Liver (tissue), 9 donors: ENCODE measurements around the gene VAV3. TPM values are rescaled to one million over a fixed set of nuclear protein-coding genes. Genes with fewer than 3 reads are reported as not detected.

Experiments
- DNase-seq: peaks from one replicate; pipeline ENCODE4 v3.0.0-alpha.2; 2017; ENCODE audit warnings: low spot score
- H3K27ac ChIP-seq, 2 donors: one replicate each; pipeline ENCODE4 v1.7.0; 2013; ENCODE audit warnings: inconsistent platforms in 2 of 2, low read length in 2 of 2, control low read depth in 1 of 2, low read depth in 1 of 2, mild to moderate bottlenecking in 1 of 2
- H3K27me3 ChIP-seq, 4 donors: one replicate each; pipeline versions ENCODE4 v1.6.1 to v1.7.0; 2013; ENCODE audit warnings: low read length in 3 of 4, inconsistent platforms in 1 of 4, mild to moderate bottlenecking in 1 of 4, moderate library complexity in 1 of 4; ENCODE audit not compliant: control insufficient read depth in 4 of 4, insufficient read depth in 4 of 4
- H3K36me3 ChIP-seq, 4 donors: one replicate each; pipeline versions ENCODE4 v1.6.1 to v1.7.0; 2013; ENCODE audit warnings: low read length in 3 of 4, mild to moderate bottlenecking in 3 of 4, low read depth in 1 of 4, moderate library complexity in 1 of 4; ENCODE audit not compliant: control insufficient read depth in 4 of 4, insufficient read depth in 3 of 4
- H3K4me1 ChIP-seq, 4 donors: one replicate each; pipeline versions ENCODE4 v1.6.1 to v1.7.0; 2013; ENCODE audit warnings: low read length in 3 of 4, mild to moderate bottlenecking in 3 of 4, moderate library complexity in 1 of 4; ENCODE audit not compliant: control insufficient read depth in 4 of 4, insufficient read depth in 4 of 4
- H3K4me3 ChIP-seq, 3 donors: one replicate each; pipeline versions ENCODE4 v1.6.1 to v1.7.0; 2013; ENCODE audit warnings: low read length in 3 of 3, control low read depth in 1 of 3, low read depth in 1 of 3, mild to moderate bottlenecking in 1 of 3
- H3K9ac ChIP-seq, 2 donors: one replicate each; pipeline ENCODE4 v1.7.0; 2013; ENCODE audit warnings: low read length in 2 of 2, mild to moderate bottlenecking in 2 of 2, moderate library complexity in 2 of 2, control low read depth in 1 of 2, low read depth in 1 of 2
- H3K9me3 ChIP-seq, 4 donors: one replicate each; pipeline versions ENCODE4 v1.6.1 to v1.7.0; 2013; ENCODE audit warnings: low read length in 3 of 4; ENCODE audit not compliant: control insufficient read depth in 4 of 4
- CTCF ChIP-seq: fragments of 150-350 bp; IDR thresholded peaks from 2 replicates; pipeline ENCODE4 v1.5.1; 2017; ENCODE audit warnings: improper control_type of control experiment, low read depth, low read length; ENCODE audit not compliant: missing input control
- FOXA2 ChIP-seq: IDR thresholded peaks from 2 replicates; pipeline ENCODE4 v1.6.1; 2016; ENCODE audit warnings: antibody characterized with exemption
- GABPA ChIP-seq, 2 donors: IDR thresholded peaks in 1 of 2; conservative IDR thresholded peaks in 1 of 2; 2 replicates each; pipeline ENCODE4 v1.6.1; 2016; ENCODE audit warnings: antibody characterized with exemption in 2 of 2, mild to moderate bottlenecking in 1 of 2, moderate library complexity in 1 of 2
- HNF4G ChIP-seq: IDR thresholded peaks from 2 replicates; pipeline ENCODE4 v1.6.1; 2016; ENCODE audit warnings: antibody characterized with exemption
- JUND ChIP-seq, 2 donors: IDR thresholded peaks; 2 replicates each; pipeline ENCODE4 v1.6.1; 2016; ENCODE audit warnings: antibody characterized with exemption in 2 of 2
- MAX ChIP-seq: IDR thresholded peaks from 2 replicates; pipeline ENCODE4 v1.6.1; 2016; ENCODE audit warnings: antibody characterized with exemption
- NR2F2 ChIP-seq: IDR thresholded peaks from 2 replicates; pipeline ENCODE4 v1.6.1; 2016; ENCODE audit warnings: antibody characterized with exemption
- RAD21 ChIP-seq, 2 donors: IDR thresholded peaks; 2 replicates each; pipeline ENCODE4 v1.6.1; 2016; ENCODE audit warnings: antibody characterized with exemption in 2 of 2, mild to moderate bottlenecking in 2 of 2
- RXRA ChIP-seq, 2 donors: IDR thresholded peaks; 2 replicates each; pipeline ENCODE4 v1.6.1; 2017 to 2018; ENCODE audit warnings: antibody characterized with exemption in 2 of 2, mild to moderate bottlenecking in 1 of 2
- SP1 ChIP-seq: IDR thresholded peaks from 2 replicates; pipeline ENCODE4 v1.6.1; 2018; ENCODE audit warnings: antibody characterized with exemption, mild to moderate bottlenecking
- TAF1 ChIP-seq: conservative IDR thresholded peaks from 2 replicates; pipeline ENCODE4 v1.6.1; 2016; ENCODE audit warnings: antibody characterized with exemption, mild to moderate bottlenecking
- YY1 ChIP-seq: IDR thresholded peaks from 2 replicates; pipeline ENCODE4 v1.6.1; 2016; ENCODE audit warnings: antibody characterized with exemption, mild to moderate bottlenecking
- ZBTB33 ChIP-seq: IDR thresholded peaks from 2 replicates; pipeline ENCODE4 v1.6.1; 2016; ENCODE audit warnings: antibody characterized with exemption
- WGBS: extraction: QIAGEN DNeasy Blood & Tissue Kit; methylation state at CpG from one replicate; pipeline ENCODE4 v1.1.7; 2013; 5-methylcytosine and 5-hydroxymethylcytosine counted together
- polyA plus RNA-seq, 2 donors: library from polyadenylated mRNA; stranded (reverse) in 1 of 2; unstranded in 1 of 2; fragments of 200-250 nt in 1 of 2; fragments of >200 nt in 1 of 2; fragmentation: Nextera tagmentation in 1 of 2; extraction: Ambion mirVana in 1 of 2; gene quantifications; one replicate each; pipeline versions ENCODE4 v1.2.1 to v1.2.3, GENCODE V29; 2013 to 2015
- total RNA-seq, 2 donors: library from RNA; depleted of rRNA; stranded (reverse); fragments of >200 nt; gene quantifications; one replicate each; pipeline ENCODE4 v1.2.3, GENCODE V29; 2014
- TF ChIP-seq, protein P1 (sequence below): IDR thresholded peaks from 2 replicates; pipeline ENCODE4 v1.6.1; 2016; ENCODE audit warnings: antibody characterized with exemption, mild to moderate bottlenecking
- TF ChIP-seq, protein P2 (sequence below): IDR thresholded peaks from 2 replicates; pipeline ENCODE4 v1.6.1; 2016; ENCODE audit warnings: antibody characterized with exemption
- donor health status: healthy.
- donor health status: healthy.
- donor health status: healthy.
- donor health status: healthy.
- donor health status: healthy.

VAV3 gene
- total and polyA plus RNA-seq, 4 donors: 0.46 to 4.8 (median 2.7) TPM

DNA sequence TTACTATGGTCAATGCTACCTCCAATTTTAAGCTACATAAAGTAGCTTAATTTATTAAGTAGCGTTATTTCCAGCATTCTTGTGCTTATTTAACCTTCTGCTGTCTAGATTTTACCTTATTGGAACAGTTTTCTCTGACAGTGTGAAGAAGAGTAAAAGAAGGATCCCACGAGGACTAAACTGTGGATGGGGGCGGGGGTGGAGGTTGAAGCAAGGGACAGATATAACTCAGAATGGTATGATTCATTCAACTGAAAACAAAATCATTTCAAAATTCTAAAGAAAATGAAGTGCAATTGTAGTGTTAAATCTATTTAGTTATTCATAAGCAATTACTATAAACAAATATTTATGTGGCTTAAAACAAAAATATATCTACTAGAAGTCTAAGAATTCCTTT lies 11.5 kb upstream of the VAV3 start:
- TF ChIP-seq GABPA (IDR thresholded peaks at IDR 0.05 in 1 of 2, conservative IDR thresholded peaks at IDR 0.05 in 1 of 2) (no peak), TAF1 (no peak)
- 85% methylated on average over 3 of the region's 3 CpGs for WGBS
- no peaks in the 10 kb centered on the region for H3K4me1 ChIP-seq

DNA sequence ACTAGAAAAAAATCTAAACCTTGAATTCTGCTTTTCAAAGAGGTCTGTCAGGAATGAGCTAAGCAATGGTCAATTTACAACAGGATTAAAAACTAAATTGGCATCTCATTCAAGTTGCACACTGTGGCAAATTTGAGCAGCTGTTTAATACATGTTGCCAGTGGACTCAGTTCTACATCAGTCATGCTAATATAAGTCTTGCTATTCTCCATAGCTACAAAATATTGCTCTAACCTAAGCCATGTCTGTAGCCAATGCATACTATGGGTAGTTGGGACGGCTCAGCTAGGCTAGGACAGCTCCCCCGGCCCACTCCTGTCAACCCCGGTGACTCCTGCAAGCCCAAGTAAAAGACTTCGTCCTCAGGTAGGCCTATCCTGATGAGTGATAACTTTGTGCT lies 10.9 kb upstream of the VAV3 start:
- H3K4me1 ChIP-seq: no peaks in the 10 kb centered on the region
- no peaks in the 10 kb centered on the region for H3K9me3 ChIP-seq
- TF ChIP-seq, protein P1, sequence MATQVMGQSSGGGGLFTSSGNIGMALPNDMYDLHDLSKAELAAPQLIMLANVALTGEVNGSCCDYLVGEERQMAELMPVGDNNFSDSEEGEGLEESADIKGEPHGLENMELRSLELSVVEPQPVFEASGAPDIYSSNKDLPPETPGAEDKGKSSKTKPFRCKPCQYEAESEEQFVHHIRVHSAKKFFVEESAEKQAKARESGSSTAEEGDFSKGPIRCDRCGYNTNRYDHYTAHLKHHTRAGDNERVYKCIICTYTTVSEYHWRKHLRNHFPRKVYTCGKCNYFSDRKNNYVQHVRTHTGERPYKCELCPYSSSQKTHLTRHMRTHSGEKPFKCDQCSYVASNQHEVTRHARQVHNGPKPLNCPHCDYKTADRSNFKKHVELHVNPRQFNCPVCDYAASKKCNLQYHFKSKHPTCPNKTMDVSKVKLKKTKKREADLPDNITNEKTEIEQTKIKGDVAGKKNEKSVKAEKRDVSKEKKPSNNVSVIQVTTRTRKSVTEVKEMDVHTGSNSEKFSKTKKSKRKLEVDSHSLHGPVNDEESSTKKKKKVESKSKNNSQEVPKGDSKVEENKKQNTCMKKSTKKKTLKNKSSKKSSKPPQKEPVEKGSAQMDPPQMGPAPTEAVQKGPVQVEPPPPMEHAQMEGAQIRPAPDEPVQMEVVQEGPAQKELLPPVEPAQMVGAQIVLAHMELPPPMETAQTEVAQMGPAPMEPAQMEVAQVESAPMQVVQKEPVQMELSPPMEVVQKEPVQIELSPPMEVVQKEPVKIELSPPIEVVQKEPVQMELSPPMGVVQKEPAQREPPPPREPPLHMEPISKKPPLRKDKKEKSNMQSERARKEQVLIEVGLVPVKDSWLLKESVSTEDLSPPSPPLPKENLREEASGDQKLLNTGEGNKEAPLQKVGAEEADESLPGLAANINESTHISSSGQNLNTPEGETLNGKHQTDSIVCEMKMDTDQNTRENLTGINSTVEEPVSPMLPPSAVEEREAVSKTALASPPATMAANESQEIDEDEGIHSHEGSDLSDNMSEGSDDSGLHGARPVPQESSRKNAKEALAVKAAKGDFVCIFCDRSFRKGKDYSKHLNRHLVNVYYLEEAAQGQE: no peak
- TF ChIP-seq HNF4G: no peak
- TF ChIP-seq ZBTB33: no peak
- no peak for TF ChIP-seq RXRA (IDR thresholded peaks at IDR 0.05)
- TF ChIP-seq SP1: no peak
- TF ChIP-seq FOXA2: no peak
- peaks cover 0 to 5% (median 0%) of the 10 kb centered on the region in 4 donors for H3K27me3 ChIP-seq
- no peak overlapping the region for H3K27ac ChIP-seq
- H3K4me3 ChIP-seq: no peak overlapping the region
- H3K36me3 ChIP-seq: no peaks in the 10 kb centered on the region
- no peak overlapping the region for H3K9ac ChIP-seq
- 85% methylated on average over 4 of the region's 4 CpGs for WGBS
- no peak for DNase-seq

More for the DNA sequence above, 11.5 kb upstream of the VAV3 start:
- Histone ChIP-seq H3K9me3 (no peaks in the 10 kb centered on the region), H3K27me3 (peaks cover 0 to 5% (median 0%) of the 10 kb centered on the region in 4 donors), H3K4me3 (no peak overlapping the region), H3K27ac (no peak overlapping the region), H3K36me3 (no peaks in the 10 kb centered on the region), H3K9ac (no peak overlapping the region)
- DNase-seq: no peak

DNA sequence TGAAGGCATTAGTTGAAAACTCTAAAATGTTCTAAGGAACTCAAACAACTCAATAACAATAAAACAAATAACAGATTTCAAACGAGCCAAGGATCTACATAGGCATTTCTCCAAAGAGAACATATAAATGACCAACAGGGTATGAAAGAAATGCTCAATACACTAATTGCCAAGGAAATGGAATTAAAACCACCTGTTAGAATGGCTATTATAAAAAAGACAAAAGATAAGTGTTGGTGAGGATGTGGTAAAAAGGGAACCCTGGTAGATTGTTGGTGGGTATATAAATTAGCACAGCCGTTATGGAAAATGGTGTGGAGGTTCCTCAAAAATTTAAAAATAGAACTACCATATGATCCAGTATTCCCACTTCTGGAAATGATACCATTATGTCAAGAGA lies 9.1 kb upstream of the VAV3 start:
- DNase-seq: no peak
- WGBS: 39% methylated on average over 2 of the region's 2 CpGs
- no peak for TF ChIP-seq FOXA2
- TF ChIP-seq HNF4G: no peak
- TF ChIP-seq GABPA (IDR thresholded peaks at IDR 0.05 in 1 of 2, conservative IDR thresholded peaks at IDR 0.05 in 1 of 2): no peak
- TF ChIP-seq SP1: no peak
- no peak for TF ChIP-seq NR2F2
- TF ChIP-seq ZBTB33: no peak
- no peak for TF ChIP-seq YY1
- no peak for TF ChIP-seq RAD21 (IDR thresholded peaks at IDR 0.05)
- no peak for TF ChIP-seq JUND (IDR thresholded peaks at IDR 0.05)
- TF ChIP-seq CTCF: no peak
- TF ChIP-seq, protein P2, sequence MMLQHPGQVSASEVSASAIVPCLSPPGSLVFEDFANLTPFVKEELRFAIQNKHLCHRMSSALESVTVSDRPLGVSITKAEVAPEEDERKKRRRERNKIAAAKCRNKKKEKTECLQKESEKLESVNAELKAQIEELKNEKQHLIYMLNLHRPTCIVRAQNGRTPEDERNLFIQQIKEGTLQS: no peak
- TF ChIP-seq MAX: no peak
- no peak for TF ChIP-seq RXRA (IDR thresholded peaks at IDR 0.05)
- TF ChIP-seq TAF1: no peak

More for the DNA sequence above, 9.1 kb upstream of the VAV3 start:
- H3K27ac ChIP-seq: no peak overlapping the region
- H3K9ac ChIP-seq: no peak overlapping the region
- no peaks in the 10 kb centered on the region for H3K36me3 ChIP-seq
- H3K27me3 ChIP-seq: no peaks in the 10 kb centered on the region
- H3K4me1 ChIP-seq: no peaks in the 10 kb centered on the region
- H3K9me3 ChIP-seq: no peaks in the 10 kb centered on the region
- no peak overlapping the region for H3K4me3 ChIP-seq
